Caco-2 (cell line): Measurements from ENCODE around the gene B9D2. TPM values are rescaled to one million over a fixed set of nuclear protein-coding genes. Genes with fewer than 3 reads are reported as not detected.
"Not testable (repeated sequence)": the region's sequence is repeated elsewhere in the genome, so short reads cannot be mapped to it uniquely, and the experiment has no call there.

Source experiments
- BruUV-seq: library from RNA; stranded (reverse); fragments of 400-500 nt; replicated peaks from 2 replicates; lab custom pipeline; 2021; lab: Mats Ljungman, UMichigan
- CTCF ChIA-PET: fragments of 300-600 bp; sonication (Branson Sonifier 250); formaldehyde crosslinking; loops from one replicate; lab custom pipeline; 2022; ENCODE audit warnings: antibody characterized with exemption; lab: Charles Lee
- POLR2A ChIA-PET: fragments of 300-600 bp; sonication (Branson Sonifier 250); formaldehyde crosslinking; loops from one replicate; lab custom pipeline; 2022; ENCODE audit warnings: antibody characterized with exemption; lab: Charles Lee
- DNase-seq, 2 experiments: peaks; one replicate each; pipeline versions ENCODE4 v3.0.0 to v3.0.0-alpha.2; 2020 to 2022
- H3K27me3 ChIP-seq: replicated peaks from 2 replicates; pipeline ENCODE4 v1.6.0; 2011; ENCODE audit warnings: low read length; ENCODE audit not compliant: control insufficient read depth, insufficient read depth
- H3K36me3 ChIP-seq: 2 replicates; pipeline ENCODE4 v1.5.1; 2011; ENCODE audit warnings: low read length; ENCODE audit not compliant: control insufficient read depth, insufficient read depth
- H3K4me1 ChIP-seq: fragments of 250-450 bp; sonication (Bioruptor Pico); 2 replicates; pipeline ENCODE4 v1.5.1; 2020; ENCODE audit warnings: mild to moderate bottlenecking
- H3K4me3 ChIP-seq: 2 replicates; pipeline ENCODE4 v1.5.1; 2011; ENCODE audit warnings: low read depth, mild to moderate bottlenecking, control low read depth, low read length
- H3K9me3 ChIP-seq: fragments of 250-450 bp; sonication (Bioruptor Pico); 2 replicates; pipeline ENCODE4 v1.5.1; 2020; ENCODE audit warnings: mild to moderate bottlenecking, moderate library complexity
- H3K27ac Mint-ChIP-seq: one replicate; pipeline ENCODE4 v1.8.0; 2022; ENCODE audit warnings: mixed read lengths; ENCODE audit not compliant: unreplicated experiment
- H3K27me3 Mint-ChIP-seq: one replicate; pipeline ENCODE4 v1.8.0; 2022; ENCODE audit warnings: mixed read lengths; ENCODE audit not compliant: insufficient read depth, unreplicated experiment
- H3K36me3 Mint-ChIP-seq: one replicate; pipeline ENCODE4 v1.8.0; 2022; ENCODE audit warnings: mild to moderate bottlenecking, mixed read lengths; ENCODE audit not compliant: insufficient read depth, unreplicated experiment
- H3K4me1 Mint-ChIP-seq: one replicate; pipeline ENCODE4 v1.8.0; 2022; ENCODE audit warnings: low read depth, mixed read lengths; ENCODE audit not compliant: unreplicated experiment
- H3K4me3 Mint-ChIP-seq: one replicate; pipeline ENCODE4 v1.8.0; 2022; ENCODE audit warnings: mild to moderate bottlenecking, moderate library complexity, mixed read lengths; ENCODE audit not compliant: unreplicated experiment
- H3K9me3 Mint-ChIP-seq: one replicate; pipeline ENCODE4 v1.8.0; 2022; ENCODE audit warnings: mixed read lengths; ENCODE audit not compliant: unreplicated experiment
- intact Hi-C: fragments of 100-400 bp; cut with micrococcal nuclease; formaldehyde crosslinking; loops from one replicate; pipeline ENCODE4 v1.10.0; 2022; ENCODE audit not compliant: unreplicated experiment
- total RNA-seq: library from RNA; stranded (reverse); gene quantifications from 2 replicates; pipeline ENCODE4 v1.2.3, GENCODE V29; 2022
- TF ChIP-seq, protein P1 (sequence below), 2 experiments: fragments of 200-600 bp in 1 of 2; IDR thresholded peaks; 1 replicate in 1 of 2; 2 replicates in 1 of 2; pipeline versions ENCODE4 v1.5.1 to v1.8.0; 2011 to 2022; ENCODE audit warnings: antibody characterized with exemption in 1 of 2, control low read depth in 1 of 2, inconsistent platforms in 1 of 2, low read depth in 1 of 2, low read length in 1 of 2, mild to moderate bottlenecking in 1 of 2, moderate library complexity in 1 of 2; ENCODE audit not compliant: insufficient read depth in 1 of 2, severe bottlenecking in 1 of 2, unreplicated experiment in 1 of 2

Gene B9D2
- total RNA-seq, 1 experiment from 2014 or later: 3.6 TPM

GRCh38 chr19:41351339-41352245, 12.4 kb downstream of the B9D2 start:
- POLR2A ChIA-PET: interaction anchor here (0.6 to 2.0 kb wide), 4 partner anchors 12 to 125 kb away, joined by 3 to 8 read pairs (median 4); partner anchors contain the start of gene B9D2
- peaks cover 4% of the 10 kb centered on the region; the same call in 1 of the 2 replicates for H3K4me1 ChIP-seq
- peak overlapping the region; percentile 83 for H3K4me3 Mint-ChIP-seq
- TF ChIP-seq, protein P1, sequence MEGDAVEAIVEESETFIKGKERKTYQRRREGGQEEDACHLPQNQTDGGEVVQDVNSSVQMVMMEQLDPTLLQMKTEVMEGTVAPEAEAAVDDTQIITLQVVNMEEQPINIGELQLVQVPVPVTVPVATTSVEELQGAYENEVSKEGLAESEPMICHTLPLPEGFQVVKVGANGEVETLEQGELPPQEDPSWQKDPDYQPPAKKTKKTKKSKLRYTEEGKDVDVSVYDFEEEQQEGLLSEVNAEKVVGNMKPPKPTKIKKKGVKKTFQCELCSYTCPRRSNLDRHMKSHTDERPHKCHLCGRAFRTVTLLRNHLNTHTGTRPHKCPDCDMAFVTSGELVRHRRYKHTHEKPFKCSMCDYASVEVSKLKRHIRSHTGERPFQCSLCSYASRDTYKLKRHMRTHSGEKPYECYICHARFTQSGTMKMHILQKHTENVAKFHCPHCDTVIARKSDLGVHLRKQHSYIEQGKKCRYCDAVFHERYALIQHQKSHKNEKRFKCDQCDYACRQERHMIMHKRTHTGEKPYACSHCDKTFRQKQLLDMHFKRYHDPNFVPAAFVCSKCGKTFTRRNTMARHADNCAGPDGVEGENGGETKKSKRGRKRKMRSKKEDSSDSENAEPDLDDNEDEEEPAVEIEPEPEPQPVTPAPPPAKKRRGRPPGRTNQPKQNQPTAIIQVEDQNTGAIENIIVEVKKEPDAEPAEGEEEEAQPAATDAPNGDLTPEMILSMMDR (IDR thresholded peaks at IDR 0.05; ENCODE audit: insufficient read depth in 1 of 2, low read depth in 1 of 2, low read length in 1 of 2, severe bottlenecking in 1 of 2, unreplicated experiment in 1 of 2): no peak
- intact Hi-C loops: loop anchor here (1.0 kb wide), 1 partner anchor 10 kb away; no protein-coding TSS in a partner anchor
- CTCF ChIA-PET: interaction anchor here (0.6 to 2.2 kb wide), 14 partner anchors 10 to 1108 kb away, joined by 3 to 31 read pairs (median 4); partner anchors contain the start of genes B9D2 and HNRNPUL1
- peak overlapping the region; percentile 21 for H3K27ac Mint-ChIP-seq
- no peaks in the 10 kb centered on the region; the same call in 1 of the 2 replicates for H3K27me3 ChIP-seq
- BruUV-seq: no TSS peak
- peak in 1 of 2 experiments; percentile 66 for DNase-seq
- H3K4me1 Mint-ChIP-seq: peaks cover 24% of the 10 kb centered on the region
- no peaks in the 10 kb centered on the region for H3K9me3 Mint-ChIP-seq
- H3K36me3 Mint-ChIP-seq: peaks cover 16% of the 10 kb centered on the region
- H3K27me3 Mint-ChIP-seq: peaks cover 11% of the 10 kb centered on the region
- no peaks in the 10 kb centered on the region for H3K9me3 ChIP-seq
- H3K36me3 ChIP-seq: no peaks in the 10 kb centered on the region
- peak overlapping the region; percentile 73 for H3K4me3 ChIP-seq

DNA sequence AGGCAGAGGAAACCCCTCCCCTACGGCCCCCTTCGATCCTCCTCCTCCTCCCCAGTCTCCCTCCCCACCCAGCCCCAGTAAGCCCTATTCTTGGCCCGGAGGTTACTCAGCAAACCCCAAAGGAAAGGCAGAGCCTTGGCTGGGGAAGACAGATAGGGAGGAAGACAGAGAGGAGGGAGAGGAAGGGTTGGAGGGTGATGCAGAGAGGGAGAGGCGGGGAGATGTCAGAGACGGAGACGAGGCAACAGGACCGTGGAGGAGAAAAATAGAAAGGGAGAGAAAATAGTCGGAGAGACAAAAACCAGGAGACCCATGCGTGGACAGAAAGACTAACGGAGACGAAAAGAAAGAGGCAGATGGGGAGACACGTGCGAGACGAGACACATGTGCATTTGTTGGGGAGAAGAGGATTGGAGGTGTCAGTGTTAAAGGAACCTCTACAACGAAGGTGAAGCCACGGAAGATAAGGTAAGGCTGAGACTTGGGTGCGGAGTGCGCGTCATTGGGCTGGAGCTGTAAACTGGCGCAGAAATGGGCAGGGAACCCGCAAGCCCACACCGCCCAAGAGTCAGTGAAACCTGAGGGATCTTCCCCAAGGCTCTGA, 13.1 kb downstream of the B9D2 start:
- H3K27ac Mint-ChIP-seq: peak overlapping the region; percentile 4
- Histone ChIP-seq H3K27me3 (no peaks in the 10 kb centered on the region; the same call in 1 of the 2 replicates), H3K4me1 (peaks cover 4% of the 10 kb centered on the region; the same call in 1 of the 2 replicates), H3K4me3 (peak overlapping the region; percentile 73), H3K9me3 (no peaks in the 10 kb centered on the region), H3K36me3 (no peaks in the 10 kb centered on the region)
- DNase-seq: no peak
- CTCF ChIA-PET: interaction anchor here (0.6 kb wide), 1 partner anchor 734 kb away, joined by 4 read pairs; no protein-coding TSS in a partner anchor
- BruUV-seq: no TSS peak
- peaks cover 11% of the 10 kb centered on the region for H3K27me3 Mint-ChIP-seq
- H3K9me3 Mint-ChIP-seq: no peaks in the 10 kb centered on the region
- peaks cover 16% of the 10 kb centered on the region for H3K36me3 Mint-ChIP-seq
- H3K4me3 Mint-ChIP-seq: peak overlapping the region; percentile 83
- peaks cover 24% of the 10 kb centered on the region for H3K4me1 Mint-ChIP-seq
- intact Hi-C loops: no loop called here
- POLR2A ChIA-PET: interaction anchor here (1.1 kb wide), 1 partner anchor 13 kb away, joined by 5 read pairs; the partner anchor contains the start of gene B9D2
- TF ChIP-seq, protein P1 (IDR thresholded peaks at IDR 0.05; ENCODE audit: insufficient read depth in 1 of 2, low read depth in 1 of 2, low read length in 1 of 2, severe bottlenecking in 1 of 2, unreplicated experiment in 1 of 2): no peak

DNA sequence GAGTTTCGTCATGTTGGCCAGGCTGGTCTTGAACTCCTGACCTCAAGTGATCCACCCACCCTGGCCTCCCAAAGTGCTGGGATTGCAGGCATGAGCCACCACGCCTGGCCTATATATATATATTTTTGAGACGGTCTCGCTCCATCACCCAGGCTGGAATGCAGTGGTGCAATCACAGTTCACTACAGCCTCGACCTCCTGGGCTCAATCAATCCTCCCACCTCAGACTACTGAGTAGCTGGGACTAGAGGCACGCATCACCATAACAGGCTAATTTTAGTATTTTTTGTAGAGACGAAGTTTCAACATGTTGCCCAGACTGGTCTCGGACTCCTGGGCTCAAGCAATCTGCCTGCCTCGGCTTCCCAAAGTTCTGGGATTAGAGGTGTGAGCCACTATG, 17.0 kb downstream of the B9D2 start:
- H3K9me3 ChIP-seq, H3K4me1 ChIP-seq, H3K27ac Mint-ChIP-seq, DNase-seq, POLR2A ChIA-PET, H3K36me3 Mint-ChIP-seq, H3K4me3 Mint-ChIP-seq, H3K36me3 ChIP-seq, H3K27me3 Mint-ChIP-seq, H3K9me3 Mint-ChIP-seq, BruUV-seq, H3K4me3 ChIP-seq, H3K27me3 ChIP-seq: not testable (repeated sequence)
- CTCF ChIA-PET: interaction anchor here (0.9 kb wide), 1 partner anchor 93 kb away, joined by 4 read pairs; no protein-coding TSS in a partner anchor
- H3K4me1 Mint-ChIP-seq: peaks cover 11% of the 10 kb centered on the region
- intact Hi-C loops: loop anchor here (10.0 kb wide), 1 partner anchor 218 kb away; no protein-coding TSS in a partner anchor
